B cell (primary cell): ENCODE data around the gene SPEF1. TPM values are rescaled to one million over a fixed set of nuclear protein-coding genes. Genes with fewer than 3 reads are reported as not detected.

Experiments
- ATAC-seq: fragments of 200-7000 bp; cut with Tn5 transposase; one replicate; pipeline ENCODE4 v1.10.0; 2021; ENCODE audit warnings: low read depth, mild to moderate bottlenecking, moderate number of reproducible peaks, moderate library complexity
- CTCF ChIA-PET: fragments of 350-600 bp; sonication (Branson Sonifier 250); formaldehyde crosslinking; loops from one replicate; lab custom pipeline; 2021; ENCODE audit warnings: antibody characterized with exemption, inconsistent platforms; lab: Charles Lee
- POLR2A ChIA-PET: fragments of 350-600 bp; sonication (Branson Sonifier 250); formaldehyde crosslinking; loops from one replicate; lab custom pipeline; 2021; ENCODE audit warnings: antibody characterized with exemption; lab: Charles Lee
- DNase-seq: peaks from one replicate; pipeline ENCODE4 v3.0.0; 2013
- H2AFZ ChIP-seq: 2 replicates; pipeline ENCODE4 v1.6.1; 2012; ENCODE audit warnings: mild to moderate bottlenecking, low read depth, low read length; ENCODE audit not compliant: insufficient read depth, poor library complexity, severe bottlenecking
- H3K27ac ChIP-seq, 2 donors: 1 replicate in 1 of 2; 2 replicates in 1 of 2; pipeline ENCODE4 v1.5.1; 2012 to 2013; ENCODE audit warnings: low read length in 2 of 2, mild to moderate bottlenecking in 2 of 2, moderate library complexity in 1 of 2
- H3K27me3 ChIP-seq, 4 experiments: fragments of 200-600 bp in 1 of 4; sonication (generic) in 1 of 4; replicated peaks in 1 of 4; 1 replicate in 2 of 4; 2 replicates in 2 of 4; pipeline versions ENCODE4 v1.6.1 to v1.7.0; 2013 to 2016; ENCODE audit warnings: low read length in 3 of 4, mild to moderate bottlenecking in 2 of 4, mixed read lengths in 1 of 4, moderate library complexity in 1 of 4; ENCODE audit not compliant: insufficient read depth in 4 of 4, control insufficient read depth in 3 of 4; ENCODE audit errors: control extremely low read depth in 1 of 4
- H3K36me3 ChIP-seq, 2 experiments: replicated peaks in 1 of 2; 1 replicate in 1 of 2; 2 replicates in 1 of 2; pipeline versions ENCODE4 v1.6.1 to v1.7.1; 2013; ENCODE audit warnings: low read length in 1 of 2; ENCODE audit not compliant: insufficient read depth in 2 of 2, control insufficient read depth in 1 of 2; ENCODE audit errors: control extremely low read depth in 1 of 2, extremely low read depth in 1 of 2
- H3K4me1 ChIP-seq, 2 donors: fragments of 200-600 bp in 1 of 2; sonication (generic) in 1 of 2; 1 replicate in 1 of 2; 2 replicates in 1 of 2; pipeline versions ENCODE4 v1.5.1 to v1.6.1; 2013 to 2017; ENCODE audit warnings: low read length in 2 of 2; ENCODE audit not compliant: control insufficient read depth in 2 of 2, insufficient read depth in 2 of 2
- H3K4me2 ChIP-seq: replicated peaks from 2 replicates; pipeline ENCODE3; 2012; ENCODE audit warnings: mild to moderate bottlenecking, low read depth, low read length; ENCODE audit not compliant: poor library complexity, severe bottlenecking
- H3K4me3 ChIP-seq, 5 experiments: fragments of 200-600 bp in 1 of 5; sonication (generic) in 1 of 5; 1 replicate in 3 of 5; 2 replicates in 2 of 5; pipeline versions ENCODE4 v1.5.1 to v1.7.0; 2011 to 2016; ENCODE audit warnings: low read length in 4 of 5, mild to moderate bottlenecking in 4 of 5, low read depth in 2 of 5, control low read depth in 1 of 5, moderate library complexity in 1 of 5; ENCODE audit not compliant: insufficient read depth in 1 of 5; ENCODE audit errors: control extremely low read depth in 1 of 5, extremely low read depth in 1 of 5
- H3K79me2 ChIP-seq: fragments of 200-600 bp; sonication (generic); one replicate; pipeline ENCODE4 v1.6.0; 2016; ENCODE audit warnings: low read length; ENCODE audit not compliant: control insufficient read depth, insufficient read depth
- H3K9ac ChIP-seq: fragments of 200-600 bp; sonication (generic); 2 replicates; pipeline ENCODE4 v1.6.1; 2017; ENCODE audit warnings: mild to moderate bottlenecking, low read length, moderate library complexity
- H3K9me3 ChIP-seq, 3 donors: one replicate each; pipeline versions ENCODE4 v1.6.1 to v1.7.1; 2013; ENCODE audit warnings: low read length in 2 of 3; ENCODE audit not compliant: control insufficient read depth in 2 of 3, insufficient read depth in 1 of 3; ENCODE audit errors: control extremely low read depth in 1 of 3
- H4K20me1 ChIP-seq: 2 replicates; pipeline ENCODE4 v1.6.0; 2012; ENCODE audit warnings: mild to moderate bottlenecking, low read length; ENCODE audit not compliant: insufficient read depth, control insufficient read depth, poor library complexity, severe bottlenecking
- H3K27ac Mint-ChIP-seq: one replicate; pipeline ENCODE4 v1.8.0; 2021; ENCODE audit warnings: mixed read lengths
- H3K27me3 Mint-ChIP-seq: one replicate; pipeline ENCODE4 v1.8.0; 2021; ENCODE audit warnings: mixed read lengths
- H3K4me1 Mint-ChIP-seq: one replicate; pipeline ENCODE4 v1.8.0; 2021; ENCODE audit warnings: mixed read lengths
- H3K4me3 Mint-ChIP-seq: one replicate; pipeline ENCODE4 v1.8.0; 2021; ENCODE audit warnings: mixed read lengths
- H3K9me3 Mint-ChIP-seq: one replicate; pipeline ENCODE4 v1.8.0; 2022; ENCODE audit warnings: mixed read lengths; ENCODE audit not compliant: insufficient read depth
- EZH2 ChIP-seq: IDR thresholded peaks from 2 replicates; pipeline ENCODE4 v1.6.1; 2012; ENCODE audit warnings: borderline replicate concordance, low read depth, mild to moderate bottlenecking, moderate library complexity, low read length; ENCODE audit not compliant: insufficient read depth, poor library complexity, severe bottlenecking
- WGBS: methylation state at CpG from one replicate; pipeline ENCODE4 v1.1.5; 2013; ENCODE audit warnings: missing lambda C conversion rate; ENCODE audit not compliant: insufficient coverage; 5-methylcytosine and 5-hydroxymethylcytosine counted together
- intact Hi-C: fragments of 100-400 bp; cut with micrococcal nuclease; formaldehyde crosslinking; loops from one replicate; pipeline ENCODE4 v1.10.0; 2022
- polyA plus RNA-seq: library from polyadenylated mRNA; depleted of rRNA; stranded (reverse); fragments of >200 nt; gene quantifications from 2 replicates; pipeline ENCODE4 v1.2.3, GENCODE V29; 2012
- total RNA-seq, 2 donors: library from RNA; stranded (reverse); fragments of 120-200 nt in 1 of 2; gene quantifications; 1 replicate in 1 of 2; 2 replicates in 1 of 2; pipeline versions ENCODE4 v1.2.3 to v1.2.4, GENCODE V29; 2013 to 2022
- TF ChIP-seq, protein P1 (sequence below): fragments of 200-600 bp; IDR thresholded peaks from one replicate; pipeline ENCODE4 v1.8.0; 2022; ENCODE audit warnings: antibody characterized with exemption, mild to moderate bottlenecking

SPEF1 gene
- total and polyA plus RNA-seq, 2 donors (not counting 1 experiment from before 2014, with no cell fraction given) = not detected

DNA sequence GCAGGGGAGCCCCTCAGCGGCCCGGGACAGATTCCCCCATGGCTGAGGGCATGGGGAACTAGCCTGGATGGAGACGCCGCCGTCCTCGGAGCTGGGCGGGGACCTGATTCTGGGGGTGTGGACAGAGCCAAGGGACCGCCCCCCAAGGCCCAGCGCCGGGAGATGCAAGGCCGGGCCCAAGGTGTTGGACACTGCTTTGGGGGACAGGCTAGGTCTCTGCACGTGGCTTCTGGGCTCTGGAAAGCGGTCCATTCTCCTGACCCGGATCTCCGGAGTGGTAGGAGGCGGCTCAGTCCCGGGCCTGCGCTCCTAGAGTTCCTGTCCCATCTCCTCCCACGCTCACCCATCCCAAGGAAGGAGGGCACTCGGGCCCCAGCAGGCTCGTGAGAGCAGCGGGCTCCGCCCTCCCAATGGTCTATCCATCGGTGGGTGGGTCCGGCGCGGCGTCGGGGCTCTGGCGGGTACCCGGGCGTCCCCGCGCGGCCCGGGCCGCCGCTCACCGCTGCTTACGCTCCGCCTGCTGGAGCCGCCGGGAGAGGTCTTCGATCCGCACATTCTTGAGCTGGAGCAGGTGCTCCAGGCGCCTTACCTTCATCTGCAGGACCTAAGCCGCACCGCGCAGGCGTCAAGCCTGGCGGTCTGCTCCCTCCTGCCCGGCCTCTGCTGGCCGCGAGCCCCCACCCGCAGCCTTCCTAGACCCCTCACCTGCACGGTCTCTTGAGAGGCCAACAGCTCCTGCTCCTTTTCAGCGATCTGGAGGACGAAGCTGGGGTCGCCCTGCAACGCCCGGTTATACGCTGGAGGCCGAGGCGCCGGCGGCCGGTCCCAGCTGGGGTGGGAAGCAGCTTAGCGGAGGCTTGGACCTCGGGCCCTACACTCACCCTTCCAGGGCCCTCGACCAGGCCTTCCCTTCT lies 3.3 kb downstream of the SPEF1 start:
- peaks cover 29 to 36% of the 10 kb centered on the region in 2 donors for H3K4me1 ChIP-seq
- peak overlapping the region in 1 of 2 donors; percentile 13 for H3K27ac ChIP-seq
- H3K27me3 ChIP-seq = peaks cover 0 to 15% (median 4%) of the 10 kb centered on the region in 4 experiments
- Mint-ChIP-seq H3K27me3 (no peaks in the 10 kb centered on the region), H3K4me3 (peak overlapping the region; percentile 90), H3K4me1 (peaks cover 38% of the 10 kb centered on the region), H3K9me3 (no peaks in the 10 kb centered on the region), H3K27ac (peak overlapping the region; percentile 82)
- H3K9me3 ChIP-seq = no peaks in the 10 kb centered on the region
- peak overlapping the region; percentile 98 for H2AFZ ChIP-seq
- TF ChIP-seq, protein P1, sequence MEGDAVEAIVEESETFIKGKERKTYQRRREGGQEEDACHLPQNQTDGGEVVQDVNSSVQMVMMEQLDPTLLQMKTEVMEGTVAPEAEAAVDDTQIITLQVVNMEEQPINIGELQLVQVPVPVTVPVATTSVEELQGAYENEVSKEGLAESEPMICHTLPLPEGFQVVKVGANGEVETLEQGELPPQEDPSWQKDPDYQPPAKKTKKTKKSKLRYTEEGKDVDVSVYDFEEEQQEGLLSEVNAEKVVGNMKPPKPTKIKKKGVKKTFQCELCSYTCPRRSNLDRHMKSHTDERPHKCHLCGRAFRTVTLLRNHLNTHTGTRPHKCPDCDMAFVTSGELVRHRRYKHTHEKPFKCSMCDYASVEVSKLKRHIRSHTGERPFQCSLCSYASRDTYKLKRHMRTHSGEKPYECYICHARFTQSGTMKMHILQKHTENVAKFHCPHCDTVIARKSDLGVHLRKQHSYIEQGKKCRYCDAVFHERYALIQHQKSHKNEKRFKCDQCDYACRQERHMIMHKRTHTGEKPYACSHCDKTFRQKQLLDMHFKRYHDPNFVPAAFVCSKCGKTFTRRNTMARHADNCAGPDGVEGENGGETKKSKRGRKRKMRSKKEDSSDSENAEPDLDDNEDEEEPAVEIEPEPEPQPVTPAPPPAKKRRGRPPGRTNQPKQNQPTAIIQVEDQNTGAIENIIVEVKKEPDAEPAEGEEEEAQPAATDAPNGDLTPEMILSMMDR = no peak
- TF ChIP-seq EZH2 = peak; percentile 57
- H3K79me2 ChIP-seq = no peaks in the 10 kb centered on the region
- peak overlapping the region; percentile 28 to 75 (median 66) for H3K4me3 ChIP-seq
- ATAC-seq (peak; percentile 75), DNase-seq (peak; percentile 49)
- peak overlapping the region; percentile 99 for H3K4me2 ChIP-seq
- no peaks in the 10 kb centered on the region for H4K20me1 ChIP-seq
- intact Hi-C loops = loop anchor here (1.0 kb wide), 1 partner anchor 11 kb away; the partner anchor contains the start of gene ADISSP
- 4% methylated on average over 70 of the region's 70 CpGs for WGBS
- ChIA-PET POLR2A (interaction anchor here (1.3 to 2.0 kb wide), 2 partner anchors 10 to 43 kb away, joined by 3 to 18 read pairs; partner anchors contain the start of genes ADISSP and AP5S1), CTCF (interaction anchor here (0.8 to 5.1 kb wide), 5 partner anchors 8 to 77 kb away, joined by 3 to 38 read pairs (median 5); partner anchors contain the start of genes ADISSP and CENPB)
- H3K36me3 ChIP-seq = no peaks in the 10 kb centered on the region
- H3K9ac ChIP-seq = peak overlapping the region; percentile 75
